GM12878 (cell line): Measurements from ENCODE around the gene MSGN1. TPM values are rescaled to one million over a fixed set of nuclear protein-coding genes. Genes with fewer than 3 reads are reported as not detected.

ENCODE experiments used
- ATAC-seq: fragments of 200-7000 bp; cut with Tn5 transposase; 3 replicates; pipeline ENCODE4 v1.9.1; 2020; ENCODE audit warnings: mild to moderate bottlenecking, moderate library complexity
- BruUV-seq: library from RNA; stranded (reverse); fragments of 400-500 nt; replicated peaks from 2 replicates; lab custom pipeline; 2021; lab: Mats Ljungman, UMichigan
- CTCF ChIA-PET: fragments of 300-600 bp; sonication (Branson Sonifier 250); formaldehyde crosslinking; extraction: SDS; loops from one replicate; lab custom pipeline; 2021; ENCODE audit warnings: inconsistent platforms; lab: Yijun Ruan, JAX
- POLR2A ChIA-PET: fragments of 350-600 bp; formaldehyde crosslinking; extraction: SDS; loops from one replicate; lab custom pipeline; 2021; ENCODE audit warnings: inconsistent platforms; lab: Charles Lee
- RAD21 ChIA-PET: fragments of 300-600 bp; sonication (Branson Sonifier 250); formaldehyde crosslinking; loops from one replicate; lab custom pipeline; 2023; ENCODE audit warnings: antibody characterized with exemption; ENCODE audit not compliant: unreplicated experiment; lab: Charles Lee
- SMC1A ChIA-PET: fragments of 300-600 bp; sonication (Branson Sonifier 250); formaldehyde crosslinking; loops from one replicate; lab custom pipeline; 2023; ENCODE audit not compliant: unreplicated experiment, uncharacterized antibody; lab: Charles Lee
- DNase-seq: peaks from one replicate; pipeline ENCODE4 v3.0.0-alpha.2; 2011; ENCODE audit warnings: low read depth, low spot score
- FAIRE-seq: peaks from 3 replicates; lab custom pipeline; 2011; peaks lifted over from hg19 to GRCh38; lab: Jason Lieb, UNC
- H2AFZ ChIP-seq: 2 replicates; pipeline ENCODE4 v1.6.0; 2011; ENCODE audit warnings: low read depth, low read length, control low read depth; ENCODE audit not compliant: control insufficient read depth
- H3K27ac ChIP-seq: 2 replicates; pipeline ENCODE4 v1.5.1; 2011; ENCODE audit warnings: control low read depth; ENCODE audit not compliant: control insufficient read depth, insufficient read depth
- H3K27me3 ChIP-seq, 2 experiments: replicated peaks in 1 of 2; 2 replicates each; pipeline versions ENCODE4 v1.6.0 to v1.6.1; 2011; ENCODE audit warnings: low read length in 1 of 2; ENCODE audit not compliant: control insufficient read depth in 2 of 2, insufficient read depth in 2 of 2
- H3K36me3 ChIP-seq, 2 experiments: 2 replicates each; pipeline ENCODE4 v1.5.1; 2011; ENCODE audit warnings: low read length in 1 of 2; ENCODE audit not compliant: control insufficient read depth in 2 of 2, insufficient read depth in 2 of 2
- H3K4me1 ChIP-seq: 2 replicates; pipeline ENCODE4 v1.6.1; 2011; ENCODE audit warnings: mild to moderate bottlenecking, low read length, moderate library complexity, mixed read lengths; ENCODE audit not compliant: control insufficient read depth, insufficient read depth
- H3K4me2 ChIP-seq: 2 replicates; pipeline ENCODE4 v1.6.0; 2011; ENCODE audit warnings: control low read depth; ENCODE audit not compliant: control insufficient read depth, insufficient read depth
- H3K4me3 ChIP-seq: fragments of 200-600 bp; sonication (generic); 2 replicates; pipeline ENCODE4 v1.5.1; 2016
- H3K79me2 ChIP-seq: 2 replicates; pipeline ENCODE4 v1.6.0; 2011; ENCODE audit warnings: low read length; ENCODE audit not compliant: control insufficient read depth, insufficient read depth
- H3K9ac ChIP-seq: 2 replicates; pipeline ENCODE4 v1.8.0; 2011; ENCODE audit warnings: low read length, control low read depth, mixed read lengths; ENCODE audit not compliant: control insufficient read depth, insufficient read depth
- H3K9me3 ChIP-seq: replicated peaks from 3 replicates; pipeline ENCODE4 v1.5.1; 2011; ENCODE audit warnings: mild to moderate bottlenecking, low read length; ENCODE audit not compliant: control insufficient read depth, insufficient read depth
- H4K20me1 ChIP-seq: 2 replicates; pipeline ENCODE4 v1.6.0; 2011; ENCODE audit not compliant: control insufficient read depth, insufficient read depth
- BCL11A ChIP-seq: IDR thresholded peaks from 2 replicates; pipeline ENCODE4 v1.6.1; 2011; ENCODE audit warnings: low read depth, low read length
- FOXK2 ChIP-seq: fragments of 450-650 bp; IDR thresholded peaks from 2 replicates; pipeline ENCODE4 v1.6.1; 2017; ENCODE audit warnings: mild to moderate bottlenecking, moderate library complexity
- KDM1A ChIP-seq: fragments of 200-600 bp; sonication (generic); IDR thresholded peaks from 2 replicates; pipeline ENCODE4 v1.6.1; 2016; ENCODE audit warnings: borderline replicate concordance
- MYC ChIP-seq: IDR thresholded peaks from 2 replicates; pipeline ENCODE4 v1.6.1; 2011; ENCODE audit warnings: mild to moderate bottlenecking, low read length, moderate library complexity, inconsistent platforms; ENCODE audit not compliant: insufficient read depth, insufficient replicate concordance, insufficient read length, severe bottlenecking
- POU2F2 ChIP-seq: IDR thresholded peaks from 3 replicates; pipeline ENCODE4 v1.6.1; 2011; ENCODE audit warnings: low read depth, mild to moderate bottlenecking, low read length, borderline replicate concordance
- SREBF2 ChIP-seq: IDR thresholded peaks from 2 replicates; pipeline ENCODE4 v1.6.1; 2012; ENCODE audit warnings: mild to moderate bottlenecking, low read length
- WGBS: methylation state at CpG from one replicate; pipeline ENCODE4 v1.1.6; 2016; ENCODE audit warnings: low lambda C conversion rate; ENCODE audit not compliant: insufficient replicate concordance, insufficient coverage; ENCODE audit errors: missing lambda C conversion rate; 5-methylcytosine and 5-hydroxymethylcytosine counted together
- in situ Hi-C: fragments of 300-500 bp; cut with MboI; formaldehyde crosslinking; loops from 9 replicates; pipeline ENCODE4 v1.14.3; 2018; ENCODE audit warnings: mixed read lengths
- intact Hi-C: fragments of 100-400 bp; cut with micrococcal nuclease; formaldehyde crosslinking; loops from one replicate; pipeline ENCODE4 v1.14.2; 2022; ENCODE audit not compliant: unreplicated experiment
- polyA plus RNA-seq, 11 experiments: library from polyadenylated mRNA; depleted of rRNA in 4 of 11; unstranded in 6 of 11; stranded (reverse) in 5 of 11; fragments of >200 nt; fragmentation: Nextera tagmentation in 4 of 11; fragmentation: Illumina TruSeq in 1 of 11; extraction: Ambion mirVana in 4 of 11; extraction: Trizol in 1 of 11; gene quantifications; 1 replicate in 1 of 11; 2 replicates in 10 of 11; pipeline versions ENCODE4 v1.2.1 to v1.2.3, GENCODE V29; 2011 to 2016; ENCODE audit warnings: inconsistent platforms in 2 of 11, missing spikeins in 2 of 11, low read depth in 1 of 11
- total RNA-seq, 4 experiments: library from RNA; depleted of rRNA in 3 of 4; stranded (reverse); fragments of >200 nt in 3 of 4; fragmentation: Illumina TruSeq in 1 of 4; extraction: Trizol in 1 of 4; gene quantifications; 2 replicates each; pipeline versions ENCODE4 v1.2.1 to v1.2.3, GENCODE V29; 2013 to 2021
- TF ChIP-seq, protein P1 (sequence below): IDR thresholded peaks from 2 replicates; pipeline ENCODE4 v1.6.1; 2012; ENCODE audit warnings: mild to moderate bottlenecking, low read depth, low read length
- TF ChIP-seq, protein P2 (sequence below): fragments of 450-650 bp; IDR thresholded peaks from 2 replicates; pipeline ENCODE4 v1.6.1; 2016; ENCODE audit warnings: mild to moderate bottlenecking, moderate library complexity, borderline replicate concordance
- TF ChIP-seq, protein P3 (sequence below): fragments of 450-650 bp; IDR thresholded peaks from 2 replicates; pipeline ENCODE4 v1.6.1; 2017; ENCODE audit warnings: mild to moderate bottlenecking, moderate library complexity

The MSGN1 gene
- total and polyA plus RNA-seq, 10 of the 15 experiments (the other 5 are each of a cell fraction or from before 2014, with no cell fraction given) = 0.27 TPM; not detected in 9

DNA sequence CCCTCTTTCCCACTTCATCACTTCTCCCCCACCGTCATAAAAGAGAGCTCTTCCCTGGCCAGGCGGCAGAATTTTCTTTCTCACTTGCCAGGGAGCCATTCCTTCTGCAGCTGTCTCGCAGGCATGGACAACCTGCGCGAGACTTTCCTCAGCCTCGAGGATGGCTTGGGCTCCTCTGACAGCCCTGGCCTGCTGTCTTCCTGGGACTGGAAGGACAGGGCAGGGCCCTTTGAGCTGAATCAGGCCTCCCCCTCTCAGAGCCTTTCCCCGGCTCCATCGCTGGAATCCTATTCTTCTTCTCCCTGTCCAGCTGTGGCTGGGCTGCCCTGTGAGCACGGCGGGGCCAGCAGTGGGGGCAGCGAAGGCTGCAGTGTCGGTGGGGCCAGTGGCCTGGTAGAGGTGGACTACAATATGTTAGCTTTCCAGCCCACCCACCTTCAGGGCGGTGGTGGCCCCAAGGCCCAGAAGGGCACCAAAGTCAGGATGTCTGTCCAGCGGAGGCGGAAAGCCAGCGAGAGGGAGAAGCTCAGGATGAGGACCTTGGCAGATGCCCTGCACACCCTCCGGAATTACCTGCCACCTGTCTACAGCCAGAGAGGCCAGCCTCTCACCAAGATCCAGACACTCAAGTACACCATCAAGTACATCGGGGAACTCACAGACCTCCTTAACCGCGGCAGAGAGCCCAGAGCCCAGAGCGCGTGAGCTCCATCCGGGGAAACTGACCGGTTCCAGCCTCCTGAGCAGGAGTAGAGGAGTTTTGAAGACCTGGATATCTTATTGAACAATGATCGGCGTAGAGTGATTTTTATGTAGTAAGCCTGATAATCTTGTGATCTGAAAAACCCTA is at the start of gene MSGN1 (continued):
- TF ChIP-seq MYC (no peak), FOXK2 (no peak), KDM1A (no peak)
- TF ChIP-seq, protein P1, sequence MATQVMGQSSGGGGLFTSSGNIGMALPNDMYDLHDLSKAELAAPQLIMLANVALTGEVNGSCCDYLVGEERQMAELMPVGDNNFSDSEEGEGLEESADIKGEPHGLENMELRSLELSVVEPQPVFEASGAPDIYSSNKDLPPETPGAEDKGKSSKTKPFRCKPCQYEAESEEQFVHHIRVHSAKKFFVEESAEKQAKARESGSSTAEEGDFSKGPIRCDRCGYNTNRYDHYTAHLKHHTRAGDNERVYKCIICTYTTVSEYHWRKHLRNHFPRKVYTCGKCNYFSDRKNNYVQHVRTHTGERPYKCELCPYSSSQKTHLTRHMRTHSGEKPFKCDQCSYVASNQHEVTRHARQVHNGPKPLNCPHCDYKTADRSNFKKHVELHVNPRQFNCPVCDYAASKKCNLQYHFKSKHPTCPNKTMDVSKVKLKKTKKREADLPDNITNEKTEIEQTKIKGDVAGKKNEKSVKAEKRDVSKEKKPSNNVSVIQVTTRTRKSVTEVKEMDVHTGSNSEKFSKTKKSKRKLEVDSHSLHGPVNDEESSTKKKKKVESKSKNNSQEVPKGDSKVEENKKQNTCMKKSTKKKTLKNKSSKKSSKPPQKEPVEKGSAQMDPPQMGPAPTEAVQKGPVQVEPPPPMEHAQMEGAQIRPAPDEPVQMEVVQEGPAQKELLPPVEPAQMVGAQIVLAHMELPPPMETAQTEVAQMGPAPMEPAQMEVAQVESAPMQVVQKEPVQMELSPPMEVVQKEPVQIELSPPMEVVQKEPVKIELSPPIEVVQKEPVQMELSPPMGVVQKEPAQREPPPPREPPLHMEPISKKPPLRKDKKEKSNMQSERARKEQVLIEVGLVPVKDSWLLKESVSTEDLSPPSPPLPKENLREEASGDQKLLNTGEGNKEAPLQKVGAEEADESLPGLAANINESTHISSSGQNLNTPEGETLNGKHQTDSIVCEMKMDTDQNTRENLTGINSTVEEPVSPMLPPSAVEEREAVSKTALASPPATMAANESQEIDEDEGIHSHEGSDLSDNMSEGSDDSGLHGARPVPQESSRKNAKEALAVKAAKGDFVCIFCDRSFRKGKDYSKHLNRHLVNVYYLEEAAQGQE = no peak

DNA sequence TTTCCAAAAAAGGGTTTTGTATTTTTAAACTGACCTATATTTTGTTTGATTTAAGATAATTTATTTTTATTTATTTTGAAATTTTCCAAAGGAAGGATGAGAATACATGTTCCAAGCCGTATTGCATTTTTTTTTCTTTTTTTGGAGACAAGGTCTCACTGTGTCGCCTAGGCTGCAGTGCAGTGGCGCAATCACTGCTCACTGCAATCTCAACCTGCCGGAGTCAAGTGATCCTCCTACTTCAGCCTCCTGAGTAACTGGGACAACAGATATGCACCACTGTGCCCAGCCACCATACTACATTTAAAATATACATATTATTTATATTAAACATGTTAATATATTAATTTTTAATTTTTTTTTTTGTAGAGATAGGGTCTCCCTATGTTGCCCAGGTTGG is 47.4 kb upstream of the MSGN1 start:
- H3K36me3 ChIP-seq = peaks cover 1 to 19% of the 10 kb centered on the region in 2 experiments
- BruUV-seq = no TSS peak
- FAIRE-seq (no peak), ATAC-seq (no peak), DNase-seq (no peak)
- H3K27me3 ChIP-seq = no peaks in the 10 kb centered on the region
- ChIA-PET CTCF (interaction anchor here (0.7 to 1.7 kb wide), 5 partner anchors 12 to 62 kb away, joined by 3 to 6 read pairs (median 4); no protein-coding TSS in a partner anchor), SMC1A (interaction anchor here (0.5 to 2.3 kb wide), 3 partner anchors 10 to 49 kb away, joined by 3 to 8 read pairs (median 6); no protein-coding TSS in a partner anchor), POLR2A (no interaction called here), RAD21 (interaction anchor here (0.9 to 2.0 kb wide), 3 partner anchors 13 to 64 kb away, joined by 3 to 5 read pairs (median 3); no protein-coding TSS in a partner anchor)
- in situ Hi-C loops = no loop called here
- H3K9ac ChIP-seq = no peak overlapping the region
- H3K79me2 ChIP-seq = no peaks in the 10 kb centered on the region
- H3K27ac ChIP-seq = no peak overlapping the region
- intact Hi-C loops = no loop called here
- 100% methylated on average over 4 of the region's 4 CpGs for WGBS
- H3K4me3 ChIP-seq = no peak overlapping the region
- no peaks in the 10 kb centered on the region for H4K20me1 ChIP-seq
- TF ChIP-seq, protein P2, sequence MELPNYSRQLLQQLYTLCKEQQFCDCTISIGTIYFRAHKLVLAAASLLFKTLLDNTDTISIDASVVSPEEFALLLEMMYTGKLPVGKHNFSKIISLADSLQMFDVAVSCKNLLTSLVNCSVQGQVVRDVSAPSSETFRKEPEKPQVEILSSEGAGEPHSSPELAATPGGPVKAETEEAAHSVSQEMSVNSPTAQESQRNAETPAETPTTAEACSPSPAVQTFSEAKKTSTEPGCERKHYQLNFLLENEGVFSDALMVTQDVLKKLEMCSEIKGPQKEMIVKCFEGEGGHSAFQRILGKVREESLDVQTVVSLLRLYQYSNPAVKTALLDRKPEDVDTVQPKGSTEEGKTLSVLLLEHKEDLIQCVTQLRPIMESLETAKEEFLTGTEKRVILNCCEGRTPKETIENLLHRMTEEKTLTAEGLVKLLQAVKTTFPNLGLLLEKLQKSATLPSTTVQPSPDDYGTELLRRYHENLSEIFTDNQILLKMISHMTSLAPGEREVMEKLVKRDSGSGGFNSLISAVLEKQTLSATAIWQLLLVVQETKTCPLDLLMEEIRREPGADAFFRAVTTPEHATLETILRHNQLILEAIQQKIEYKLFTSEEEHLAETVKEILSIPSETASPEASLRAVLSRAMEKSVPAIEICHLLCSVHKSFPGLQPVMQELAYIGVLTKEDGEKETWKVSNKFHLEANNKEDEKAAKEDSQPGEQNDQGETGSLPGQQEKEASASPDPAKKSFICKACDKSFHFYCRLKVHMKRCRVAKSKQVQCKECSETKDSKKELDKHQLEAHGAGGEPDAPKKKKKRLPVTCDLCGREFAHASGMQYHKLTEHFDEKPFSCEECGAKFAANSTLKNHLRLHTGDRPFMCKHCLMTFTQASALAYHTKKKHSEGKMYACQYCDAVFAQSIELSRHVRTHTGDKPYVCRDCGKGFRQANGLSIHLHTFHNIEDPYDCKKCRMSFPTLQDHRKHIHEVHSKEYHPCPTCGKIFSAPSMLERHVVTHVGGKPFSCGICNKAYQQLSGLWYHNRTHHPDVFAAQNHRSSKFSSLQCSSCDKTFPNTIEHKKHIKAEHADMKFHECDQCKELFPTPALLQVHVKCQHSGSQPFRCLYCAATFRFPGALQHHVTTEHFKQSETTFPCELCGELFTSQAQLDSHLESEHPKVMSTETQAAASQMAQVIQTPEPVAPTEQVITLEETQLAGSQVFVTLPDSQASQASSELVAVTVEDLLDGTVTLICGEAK = no peak
- no peak for TF ChIP-seq SREBF2
- TF ChIP-seq POU2F2 = no peak
- TF ChIP-seq, protein P3, sequence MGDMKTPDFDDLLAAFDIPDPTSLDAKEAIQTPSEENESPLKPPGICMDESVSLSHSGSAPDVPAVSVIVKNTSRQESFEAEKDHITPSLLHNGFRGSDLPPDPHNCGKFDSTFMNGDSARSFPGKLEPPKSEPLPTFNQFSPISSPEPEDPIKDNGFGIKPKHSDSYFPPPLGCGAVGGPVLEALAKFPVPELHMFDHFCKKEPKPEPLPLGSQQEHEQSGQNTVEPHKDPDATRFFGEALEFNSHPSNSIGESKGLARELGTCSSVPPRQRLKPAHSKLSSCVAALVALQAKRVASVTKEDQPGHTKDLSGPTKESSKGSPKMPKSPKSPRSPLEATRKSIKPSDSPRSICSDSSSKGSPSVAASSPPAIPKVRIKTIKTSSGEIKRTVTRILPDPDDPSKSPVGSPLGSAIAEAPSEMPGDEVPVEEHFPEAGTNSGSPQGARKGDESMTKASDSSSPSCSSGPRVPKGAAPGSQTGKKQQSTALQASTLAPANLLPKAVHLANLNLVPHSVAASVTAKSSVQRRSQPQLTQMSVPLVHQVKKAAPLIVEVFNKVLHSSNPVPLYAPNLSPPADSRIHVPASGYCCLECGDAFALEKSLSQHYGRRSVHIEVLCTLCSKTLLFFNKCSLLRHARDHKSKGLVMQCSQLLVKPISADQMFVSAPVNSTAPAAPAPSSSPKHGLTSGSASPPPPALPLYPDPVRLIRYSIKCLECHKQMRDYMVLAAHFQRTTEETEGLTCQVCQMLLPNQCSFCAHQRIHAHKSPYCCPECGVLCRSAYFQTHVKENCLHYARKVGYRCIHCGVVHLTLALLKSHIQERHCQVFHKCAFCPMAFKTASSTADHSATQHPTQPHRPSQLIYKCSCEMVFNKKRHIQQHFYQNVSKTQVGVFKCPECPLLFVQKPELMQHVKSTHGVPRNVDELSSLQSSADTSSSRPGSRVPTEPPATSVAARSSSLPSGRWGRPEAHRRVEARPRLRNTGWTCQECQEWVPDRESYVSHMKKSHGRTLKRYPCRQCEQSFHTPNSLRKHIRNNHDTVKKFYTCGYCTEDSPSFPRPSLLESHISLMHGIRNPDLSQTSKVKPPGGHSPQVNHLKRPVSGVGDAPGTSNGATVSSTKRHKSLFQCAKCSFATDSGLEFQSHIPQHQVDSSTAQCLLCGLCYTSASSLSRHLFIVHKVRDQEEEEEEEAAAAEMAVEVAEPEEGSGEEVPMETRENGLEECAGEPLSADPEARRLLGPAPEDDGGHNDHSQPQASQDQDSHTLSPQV = no peak
- no peak for TF ChIP-seq BCL11A
- no peak for TF ChIP-seq FOXK2
- H3K4me1 ChIP-seq = no peaks in the 10 kb centered on the region
- no peak overlapping the region for H3K4me2 ChIP-seq
- no peaks in the 10 kb centered on the region for H3K9me3 ChIP-seq
- H2AFZ ChIP-seq = no peak overlapping the region
